ENCODE data around the gene RNASEH1.
A peak's percentile ranks its signal among the peaks of the same experiment; 100 is the strongest.

GRCh38 chr2:3558205-3559014 is at the start of gene RNASEH1:
- TF ChIP-seq KDM1A (CRISPR knock-in tag; IDR thresholded peaks at IDR 0.05) (peak; percentile 32), KLF16 (CRISPR knock-in tag; IDR thresholded peaks at IDR 0.05) (peak; percentile 79 to 95; a peak in 2 of 4 replicates), HMGXB4 (CRISPR knock-in tag; IDR thresholded peaks at IDR 0.05; ENCODE audit: borderline replicate concordance in 1 of 2, low read depth in 1 of 2) (peak; percentile 84 to 91), CTCF (CRISPR knock-in tag; IDR thresholded peaks at IDR 0.05) (no peak; the same call in none of the 2 replicates), TMF1 (CRISPR knock-in tag; IDR thresholded peaks at IDR 0.05; ENCODE audit: low read depth) (peak; percentile 84; the same call in 1 of the 2 replicates), SRSF9 (IDR thresholded peaks at IDR 0.05; ENCODE audit: borderline replicate concordance, insufficient read depth, low read depth, low read length, poor library complexity, severe bottlenecking) (no peak), GTF2F1 (IDR thresholded peaks at IDR 0.05; ENCODE audit: low read length) (no peak), SMAD9 (CRISPR knock-in tag; IDR thresholded peaks at IDR 0.05) (peak; percentile 34; the same call in 1 of the 2 replicates), ZNF136 (CRISPR knock-in tag; IDR thresholded peaks at IDR 0.05; ENCODE audit: low read depth) (peak; percentile 84), ZNF770 (CRISPR knock-in tag; IDR thresholded peaks at IDR 0.05) (peak; percentile 72), ZBTB10 (CRISPR knock-in tag; IDR thresholded peaks at IDR 0.05; ENCODE audit: borderline replicate concordance) (peak; percentile 96)

Data from HepG2 (cell line).